ENCODE data around the gene CALR3.

The CALR3 gene

GRCh38 chr19:16442386-16443276 lies 53.3 kb downstream of the CALR3 start:
- H3K27ac ChIP-seq = peak overlapping the region; percentile 25; the same call in 1 of the 2 replicates
- TF ChIP-seq ZFX (IDR thresholded peaks at IDR 0.05; ENCODE audit: borderline replicate concordance) = no peak
- no peak for TF ChIP-seq CTCF (IDR thresholded peaks at IDR 0.05)

- H3K27ac ChIP-seq = no peak overlapping the region; the same call in 1 of the 2 replicates
- peak; percentile 67 for TF ChIP-seq CTCF (IDR thresholded peaks at IDR 0.05)
- no peak for TF ChIP-seq ZFX (IDR thresholded peaks at IDR 0.05; ENCODE audit: borderline replicate concordance)
Observed at GRCh38 chr19:16441661-16442162, 54.3 kb downstream of the CALR3 start.

GRCh38 chr19:16436780-16437332 lies 59.1 kb downstream of the CALR3 start:
- TF ChIP-seq CTCF (IDR thresholded peaks at IDR 0.05) (no peak), ZFX (IDR thresholded peaks at IDR 0.05; ENCODE audit: borderline replicate concordance) (no peak)
- no peak overlapping the region for H3K27ac ChIP-seq

- H3K27ac ChIP-seq = no peak overlapping the region
- no peak for TF ChIP-seq ZFX (IDR thresholded peaks at IDR 0.05; ENCODE audit: borderline replicate concordance)
- no peak for TF ChIP-seq CTCF (IDR thresholded peaks at IDR 0.05)
Observed at GRCh38 chr19:16435999-16436650, 59.8 kb downstream of the CALR3 start.

- no peak overlapping the region for H3K27ac ChIP-seq
- TF ChIP-seq CTCF (IDR thresholded peaks at IDR 0.05) = no peak
- no peak for TF ChIP-seq ZFX (IDR thresholded peaks at IDR 0.05; ENCODE audit: borderline replicate concordance)
Observed at GRCh38 chr19:16435238-16435917, 60.6 kb downstream of the CALR3 start.

GRCh38 chr19:16433986-16434385 lies 62.0 kb downstream of the CALR3 start:
- TF ChIP-seq ZFX (IDR thresholded peaks at IDR 0.05; ENCODE audit: borderline replicate concordance) (no peak), CTCF (IDR thresholded peaks at IDR 0.05) (no peak)
- no peak overlapping the region for H3K27ac ChIP-seq

Measured in 22Rv1 (cell line).